ENCODE results near the gene E2F6.

- TF ChIP-seq SMARCB1 (IDR thresholded peaks at IDR 0.05; ENCODE audit: insufficient read length, low read depth) (no peak), FOXK1 (CRISPR knock-in tag; IDR thresholded peaks at IDR 0.05; ENCODE audit: borderline replicate concordance) (no peak), EZH2 (IDR thresholded peaks at IDR 0.05; ENCODE audit: borderline replicate concordance, low read depth, low read length) (no peak), XRCC4 (IDR thresholded peaks at IDR 0.05; ENCODE audit: extremely low read depth, insufficient read depth, insufficient read length) (no peak), POLR2A (conservative IDR thresholded peaks at IDR 0.05) (no peak), RFX5 (IDR thresholded peaks at IDR 0.05; ENCODE audit: low read depth, low read length) (no peak)
Measured at GRCh38 chr2:11411244-11411643, 54.7 kb downstream of the E2F6 start.

Measured in K562 (cell line).